NCI-H226 (cell line): Measurements from ENCODE around the gene MPPED1.

Experiments
- DNase-seq: peaks from one replicate; pipeline ENCODE4 v3.0.0-alpha.2; 2015

The MPPED1 gene

DNA sequence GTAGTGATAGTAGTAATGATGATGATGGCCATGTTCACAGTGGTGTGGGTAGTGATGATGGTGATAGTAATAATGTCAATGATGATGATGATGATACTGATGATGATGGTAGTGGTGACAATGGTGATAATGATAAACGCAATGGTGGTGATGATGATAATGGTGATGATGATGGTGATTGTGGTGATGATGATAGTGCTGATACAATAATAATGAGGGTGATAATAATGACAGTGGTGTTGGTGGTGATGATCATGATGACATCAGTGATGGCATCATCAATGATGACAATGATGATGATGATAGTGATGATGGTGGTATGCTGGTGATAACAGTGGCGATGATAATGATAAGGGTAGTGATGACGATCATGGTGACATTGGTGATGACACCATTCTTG is 92.3 kb downstream of the MPPED1 start:
- DNase-seq, result no peak

DNA sequence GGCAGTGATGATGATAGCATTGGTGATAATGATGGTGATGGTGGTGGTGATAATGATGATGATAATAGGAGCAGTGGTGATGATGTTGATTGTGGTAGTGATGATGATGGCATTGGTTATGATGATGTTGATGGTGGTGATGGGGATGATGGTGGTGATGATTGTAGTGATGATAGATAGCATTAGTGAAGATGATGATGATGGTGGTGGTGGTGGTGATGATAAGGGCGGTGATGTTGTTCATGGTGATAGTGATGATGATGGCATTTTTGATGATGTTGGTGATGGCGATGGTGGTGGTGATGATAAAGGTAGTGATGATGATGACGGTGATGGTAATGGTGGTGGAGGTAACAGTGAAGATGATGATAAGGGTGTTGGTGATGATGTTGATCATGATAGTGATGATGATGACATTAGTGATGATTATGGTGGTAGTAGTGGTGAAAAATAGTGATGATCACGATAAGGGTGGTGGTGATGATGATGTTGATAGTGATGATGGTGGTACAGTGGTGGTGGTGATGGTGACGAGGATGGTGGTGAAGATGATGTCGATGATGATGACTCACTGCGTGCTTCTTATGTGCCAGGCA is 93.0 kb downstream of the MPPED1 start:
- no peak for DNase-seq

DNA sequence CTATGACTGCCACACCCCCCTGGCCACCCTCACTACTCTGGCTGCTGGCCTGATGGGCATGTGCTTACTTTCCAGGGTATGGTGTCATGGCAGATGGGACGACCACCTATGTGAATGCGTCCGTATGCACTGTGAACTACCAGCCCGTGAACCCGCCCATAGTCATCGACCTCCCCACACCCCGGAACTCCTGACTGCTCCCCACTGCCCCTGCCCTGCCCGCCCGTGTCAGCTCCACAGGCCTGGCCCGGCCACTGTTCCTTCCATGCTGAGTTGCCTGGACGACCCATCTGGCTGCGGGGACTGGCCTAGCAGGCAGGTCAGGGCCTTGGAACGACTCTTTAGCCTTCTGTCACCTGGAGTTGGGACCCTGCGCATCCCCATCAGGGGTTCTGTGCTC is 93.6 kb downstream of the MPPED1 start:
- DNase-seq, result no peak

DNA sequence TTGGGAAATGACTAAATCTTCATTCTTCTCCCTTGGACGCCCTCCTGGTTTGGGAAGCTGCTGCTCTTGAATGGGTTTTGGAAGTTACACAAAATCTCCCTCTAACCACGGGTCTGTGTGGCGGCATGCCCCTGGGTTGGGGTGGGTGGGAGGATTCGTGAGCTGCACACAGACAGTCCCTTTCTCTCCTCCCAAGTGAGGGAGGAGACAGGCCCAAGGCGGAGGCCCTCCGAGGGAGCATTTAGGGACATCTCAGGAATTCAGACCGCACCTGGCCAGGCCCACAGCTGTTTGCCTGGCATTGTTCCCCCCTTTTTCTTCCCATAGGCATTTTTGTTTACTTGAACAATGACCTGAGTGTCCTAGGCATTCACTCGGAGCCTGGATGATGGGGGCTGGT is 94.1 kb downstream of the MPPED1 start:
- no peak for DNase-seq

DNA sequence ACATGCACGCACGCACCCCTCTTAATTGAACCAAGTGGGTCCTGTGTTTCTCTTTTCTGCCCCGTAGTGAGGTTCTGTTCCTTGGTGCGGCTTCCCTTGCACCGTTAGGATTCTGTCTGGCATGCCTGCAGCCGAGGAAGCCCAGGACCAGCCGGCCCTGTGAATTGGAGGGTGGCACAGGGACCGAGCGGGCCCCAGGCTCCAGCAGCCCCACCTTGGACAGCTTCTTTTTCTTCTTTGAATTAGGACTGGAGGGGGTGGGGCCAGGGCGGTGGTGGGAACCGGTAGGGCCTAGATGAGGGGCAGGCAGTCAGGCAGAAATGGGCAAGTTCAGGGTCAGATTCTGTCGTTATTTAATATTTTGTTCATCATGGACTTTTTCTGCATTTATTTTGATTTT is 94.7 kb downstream of the MPPED1 start:
- DNase-seq, result no peak

DNA sequence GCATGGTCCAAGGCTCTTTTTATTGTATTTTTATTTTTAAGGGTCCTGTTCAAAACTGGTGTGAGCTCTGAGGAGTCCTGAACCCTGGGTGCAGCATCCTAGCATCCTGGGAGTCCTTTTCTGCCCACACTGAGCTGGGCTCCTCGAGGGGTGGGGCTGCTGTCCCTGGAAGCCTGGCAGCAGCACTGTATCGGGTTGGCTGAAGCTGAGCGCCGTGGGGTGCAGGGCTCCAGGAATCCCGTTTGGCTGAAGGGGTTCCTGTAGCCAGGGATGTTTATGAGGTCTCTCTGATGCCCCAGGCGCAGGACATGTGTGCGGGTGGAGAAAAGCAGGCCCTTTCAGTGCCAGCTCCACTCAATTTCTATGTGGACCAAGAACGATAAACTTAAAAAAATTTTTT is 95.4 kb downstream of the MPPED1 start:
- no peak for DNase-seq

DNA sequence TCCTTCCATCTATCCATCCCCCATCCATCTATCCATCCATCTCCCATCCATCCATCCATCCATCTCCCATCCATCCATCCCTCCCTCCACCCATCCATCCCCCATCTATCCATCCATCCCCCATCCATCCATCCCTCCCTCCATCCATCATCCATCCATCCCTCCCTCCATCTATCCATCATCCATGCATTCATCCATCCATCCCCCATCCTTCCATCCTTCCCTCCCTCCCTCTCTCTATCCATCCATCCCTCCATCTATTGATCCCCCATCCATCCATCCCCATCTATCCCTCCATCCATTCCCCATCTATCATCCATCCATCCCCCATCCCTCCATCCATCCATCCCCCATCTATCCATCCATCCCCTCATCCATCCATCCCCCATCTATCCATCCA is 96.7 kb downstream of the MPPED1 start:
- DNase-seq, result no peak

DNA sequence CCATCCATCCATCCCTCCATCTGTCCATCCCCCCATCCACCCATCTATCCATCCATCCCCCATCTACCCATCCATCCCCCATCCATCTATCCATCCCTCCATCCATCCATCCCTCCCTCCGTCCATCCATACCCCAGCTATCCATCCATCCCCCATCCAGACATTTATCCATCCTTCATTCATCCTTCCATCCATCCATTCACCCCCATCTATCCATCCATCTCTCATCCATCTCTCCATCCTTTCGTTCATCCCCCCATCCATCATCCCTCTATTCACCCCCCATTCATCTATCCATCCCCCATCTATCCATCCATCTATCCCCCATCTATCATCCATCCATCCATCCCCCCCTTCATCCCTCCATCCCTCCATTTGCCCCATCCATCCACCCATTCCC is 97.5 kb downstream of the MPPED1 start:
- DNase-seq, result no peak

DNA sequence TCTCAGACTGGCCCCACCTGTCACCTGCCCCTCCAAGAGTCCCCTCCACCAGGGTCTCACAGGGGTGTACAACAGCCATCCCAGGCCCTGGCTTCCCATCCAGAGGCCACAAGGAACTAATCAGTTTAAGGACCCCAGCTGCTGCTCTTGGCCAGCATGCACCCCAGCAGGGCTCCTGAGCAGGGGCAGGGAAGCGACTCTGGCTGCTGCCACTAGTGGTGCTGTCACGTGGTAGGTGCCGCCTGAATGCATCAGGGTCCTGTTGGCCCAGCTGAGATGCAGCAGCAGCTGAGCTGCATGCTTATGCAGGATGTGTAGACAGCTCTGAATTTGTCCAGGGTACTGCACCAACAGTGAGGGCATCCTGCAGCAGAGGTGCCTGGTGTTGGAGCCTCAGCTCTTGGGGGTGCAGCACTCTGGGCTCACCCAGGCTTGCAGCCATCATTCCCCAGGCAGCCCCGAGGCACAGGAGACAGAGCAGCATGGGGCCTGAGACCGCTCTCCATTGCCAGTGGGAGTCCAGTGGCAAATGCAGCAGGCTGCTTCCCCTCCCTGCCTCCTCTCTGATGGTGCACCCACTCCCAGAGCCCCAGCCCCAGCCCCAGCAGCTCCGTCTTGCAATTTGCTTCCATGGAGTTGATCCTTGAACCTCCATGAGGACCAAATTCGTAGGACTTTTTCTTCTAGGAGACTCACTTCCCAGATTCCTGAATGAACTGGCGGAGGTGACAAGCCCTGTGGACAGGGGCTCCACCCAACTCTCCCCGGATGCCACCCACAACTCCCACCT is 98.7 kb downstream of the MPPED1 start:
- DNase-seq, result no peak

DNA sequence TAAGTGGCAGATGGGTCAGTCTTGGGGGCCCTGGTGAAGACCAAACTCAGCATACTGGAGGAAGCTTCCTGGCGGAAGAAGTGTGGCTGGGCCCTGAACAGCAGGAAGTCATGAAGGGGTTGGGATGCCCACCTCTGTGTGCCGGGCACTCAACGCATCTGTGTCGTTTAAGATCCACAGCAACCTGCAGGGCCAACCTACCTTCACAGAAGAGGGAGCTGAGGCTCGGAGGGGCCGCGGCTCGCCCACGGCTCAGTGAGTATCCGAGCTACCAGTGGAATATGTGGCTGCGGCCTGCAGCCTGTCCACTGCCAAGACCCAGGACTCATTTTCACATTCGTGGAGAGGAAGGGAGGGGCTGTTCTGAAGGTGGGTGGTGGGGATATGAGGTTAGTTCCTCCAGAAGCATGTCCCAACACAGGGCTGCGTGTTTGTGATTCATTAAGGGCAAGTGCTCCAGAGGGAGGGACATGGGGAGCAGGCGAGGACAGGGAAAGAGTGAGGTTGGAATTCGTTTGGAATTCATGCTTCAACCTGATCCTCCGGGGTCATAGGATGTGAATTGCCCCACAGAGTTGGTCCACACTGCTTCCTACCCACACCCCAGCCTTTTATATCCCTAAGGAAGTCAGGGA is 99.6 kb downstream of the MPPED1 start:
- no peak for DNase-seq

DNA sequence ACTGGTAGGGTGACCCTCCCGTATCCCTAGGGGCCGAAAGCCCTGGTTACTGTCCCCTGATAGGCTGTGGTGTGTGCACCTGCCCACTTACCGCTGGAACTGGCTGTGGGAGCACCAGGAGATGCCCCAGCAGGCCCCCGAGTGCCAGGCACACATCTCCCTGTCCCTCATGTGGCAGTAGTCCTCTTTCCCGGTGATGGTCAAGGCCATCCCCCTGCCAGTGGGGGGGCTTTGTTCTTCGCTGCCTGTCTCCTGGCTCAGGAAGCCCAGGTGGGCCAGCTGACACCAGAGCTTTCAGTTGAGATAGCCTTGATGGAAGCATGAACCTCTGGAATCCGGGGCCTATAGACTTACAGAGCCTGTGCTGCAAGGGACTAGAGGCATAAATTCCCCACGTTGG is 100.5 kb downstream of the MPPED1 start:
- DNase-seq, result no peak

DNA sequence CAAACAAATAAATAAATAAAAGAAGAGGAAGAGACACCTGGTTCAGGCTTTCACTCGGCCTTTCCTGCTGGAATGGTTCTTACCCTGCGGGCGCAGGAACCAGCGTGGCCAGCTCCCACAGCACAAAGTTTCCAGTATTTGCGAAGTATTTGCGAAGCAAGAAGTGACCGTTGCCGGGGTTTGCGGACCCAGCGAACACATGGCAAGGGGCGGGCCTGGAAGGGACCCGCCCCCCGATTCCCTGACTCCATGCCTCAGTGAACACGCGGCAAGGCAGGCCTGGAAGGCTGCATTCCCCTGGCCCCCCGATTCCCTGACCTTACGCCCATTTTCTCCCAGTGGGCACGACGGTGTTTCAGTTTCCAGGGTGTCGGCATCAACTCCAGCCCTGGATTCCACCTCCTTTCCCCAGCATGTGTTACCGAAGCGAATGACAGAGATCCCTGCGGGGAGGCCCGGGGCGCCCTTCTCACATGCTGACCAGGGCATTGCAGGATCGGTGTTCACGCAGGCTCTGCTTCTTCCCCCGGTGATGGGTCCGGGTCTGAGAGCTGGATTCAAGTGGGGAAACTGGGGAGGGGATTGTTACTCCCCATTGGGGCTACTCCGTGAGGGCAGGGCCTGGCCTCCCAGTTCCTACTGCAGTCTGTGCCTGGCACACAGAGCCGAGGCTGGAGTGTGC is 102.8 kb downstream of the MPPED1 start:
- no peak for DNase-seq

DNA sequence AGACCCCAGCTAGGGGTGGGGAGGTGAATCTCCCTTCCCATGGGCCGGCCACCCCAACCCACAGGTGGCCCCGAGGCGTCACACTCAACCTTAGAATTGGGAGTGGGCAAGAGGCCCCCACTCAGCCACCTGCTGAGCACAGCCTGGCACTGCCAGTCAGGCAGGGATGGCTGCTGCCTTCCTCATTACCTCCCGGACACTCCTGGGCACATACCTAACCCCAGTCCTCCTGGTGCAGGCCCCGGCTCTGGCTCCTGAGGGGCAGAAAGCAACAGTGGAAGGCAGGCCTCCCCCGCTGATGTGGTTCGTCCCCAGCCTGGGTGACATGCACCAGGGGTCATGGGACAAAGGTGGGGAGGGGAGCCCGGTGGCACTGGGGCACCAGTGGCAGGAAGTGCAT is 103.6 kb downstream of the MPPED1 start:
- no peak for DNase-seq

DNA sequence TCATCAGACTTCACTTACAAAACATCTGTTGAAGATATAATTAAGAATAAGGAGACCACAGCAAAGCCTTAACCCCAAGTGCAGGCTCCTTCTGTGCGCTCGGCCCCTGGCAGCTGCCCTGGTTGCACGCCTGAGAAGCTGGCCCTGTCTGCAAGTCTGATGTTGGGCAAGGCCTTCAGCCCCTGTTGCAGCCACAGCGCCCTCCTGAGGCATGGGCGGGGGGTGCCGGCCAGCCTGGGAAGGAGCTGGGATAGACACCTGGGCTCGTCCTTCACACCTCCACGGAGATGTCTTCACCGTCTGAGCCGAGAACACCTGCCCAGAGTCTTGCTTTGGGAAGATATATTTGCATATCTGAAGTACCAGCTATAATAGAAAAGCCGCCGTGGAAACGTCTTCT is 104.1 kb downstream of the MPPED1 start:
- no peak for DNase-seq

DNA sequence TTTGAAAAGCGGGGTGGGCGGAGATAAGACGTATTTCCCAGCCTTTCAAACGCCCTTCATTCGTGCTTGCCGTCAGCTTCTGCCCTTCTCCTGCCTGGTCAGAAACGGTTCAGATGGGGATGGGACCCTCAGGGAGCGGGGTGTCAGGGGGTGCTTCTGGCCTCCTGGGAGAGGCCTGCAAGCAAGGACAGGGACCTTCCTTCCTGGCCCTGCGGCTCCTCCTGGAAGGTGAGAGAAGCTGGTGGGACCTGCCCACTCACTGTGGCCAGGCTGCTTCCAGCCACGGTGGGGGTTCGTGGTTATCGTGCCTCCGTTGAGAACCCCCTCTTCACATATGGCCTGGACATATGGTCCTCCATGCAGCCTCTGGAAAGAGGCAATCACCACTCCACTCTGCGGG is 104.6 kb downstream of the MPPED1 start:
- no peak for DNase-seq

DNA sequence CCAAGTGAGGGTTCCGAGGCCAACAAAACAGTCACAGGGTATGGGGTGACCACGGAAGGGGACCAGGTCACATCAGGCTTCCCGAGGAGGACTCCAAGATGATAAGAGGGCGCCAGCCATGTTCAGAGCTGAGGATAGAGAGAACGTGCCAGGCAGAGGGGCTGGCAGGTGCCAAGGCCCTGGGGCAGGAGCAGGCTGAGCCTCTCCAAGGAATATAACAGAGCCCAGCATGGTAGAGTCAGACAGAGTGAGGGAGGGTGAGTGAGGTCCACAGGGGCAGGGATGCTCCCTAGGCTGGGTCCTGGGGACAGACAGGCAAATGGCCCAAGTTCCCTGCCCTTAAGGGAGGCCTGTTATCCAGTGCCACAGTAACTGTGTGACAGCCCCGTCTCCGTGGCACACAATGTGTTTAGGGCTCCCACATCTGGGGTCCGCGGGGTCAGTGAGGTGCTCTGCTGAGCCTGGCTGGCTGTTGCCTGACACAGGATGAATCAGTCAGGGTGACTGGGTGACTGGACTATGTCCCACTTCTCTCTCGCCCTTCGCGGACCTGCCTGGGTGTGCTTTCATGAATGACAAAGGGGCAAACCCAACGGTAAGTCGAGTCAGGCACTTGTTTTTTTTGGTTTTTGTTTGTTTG is 105.3 kb downstream of the MPPED1 start:
- DNase-seq, result no peak

DNA sequence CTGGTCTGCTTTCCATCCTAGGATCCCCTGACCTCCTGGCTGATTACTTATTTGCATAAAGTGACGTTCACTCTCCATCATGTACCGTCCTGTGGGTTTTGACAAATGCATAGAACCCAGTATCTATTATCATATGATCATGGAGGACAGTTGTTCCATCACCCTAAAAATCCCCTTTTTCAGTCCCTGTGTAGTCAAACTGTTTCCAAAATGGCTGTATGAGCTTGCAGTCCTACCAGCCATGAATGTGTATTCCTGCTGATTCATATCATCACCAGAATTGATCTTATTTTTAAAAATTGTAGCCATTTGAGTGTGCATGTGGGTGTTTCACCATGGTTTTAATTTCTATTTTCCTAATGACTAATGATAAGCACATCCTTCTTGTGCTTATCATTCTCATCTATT is 108.8 kb downstream of the MPPED1 start:
- no peak for DNase-seq

DNA sequence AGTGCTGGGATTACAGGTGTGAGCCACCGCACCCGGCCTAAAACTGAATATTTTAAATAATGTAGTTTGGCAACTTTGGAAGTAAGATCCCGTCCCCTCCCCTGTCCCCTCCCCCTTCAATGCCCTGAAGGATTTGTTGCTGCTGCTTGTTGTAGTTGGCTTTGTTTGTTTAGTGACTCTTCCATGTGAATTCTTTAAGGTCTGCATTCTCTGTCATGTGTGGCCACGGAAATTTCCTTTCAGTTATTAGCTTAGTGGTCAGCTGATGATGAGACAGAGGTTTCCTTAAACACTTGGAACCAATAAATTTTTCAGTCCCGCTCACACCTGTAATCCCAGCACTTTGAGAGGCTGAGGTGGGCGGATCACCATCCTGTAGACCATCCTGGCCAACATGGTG is 109.9 kb downstream of the MPPED1 start:
- DNase-seq, result no peak

DNA sequence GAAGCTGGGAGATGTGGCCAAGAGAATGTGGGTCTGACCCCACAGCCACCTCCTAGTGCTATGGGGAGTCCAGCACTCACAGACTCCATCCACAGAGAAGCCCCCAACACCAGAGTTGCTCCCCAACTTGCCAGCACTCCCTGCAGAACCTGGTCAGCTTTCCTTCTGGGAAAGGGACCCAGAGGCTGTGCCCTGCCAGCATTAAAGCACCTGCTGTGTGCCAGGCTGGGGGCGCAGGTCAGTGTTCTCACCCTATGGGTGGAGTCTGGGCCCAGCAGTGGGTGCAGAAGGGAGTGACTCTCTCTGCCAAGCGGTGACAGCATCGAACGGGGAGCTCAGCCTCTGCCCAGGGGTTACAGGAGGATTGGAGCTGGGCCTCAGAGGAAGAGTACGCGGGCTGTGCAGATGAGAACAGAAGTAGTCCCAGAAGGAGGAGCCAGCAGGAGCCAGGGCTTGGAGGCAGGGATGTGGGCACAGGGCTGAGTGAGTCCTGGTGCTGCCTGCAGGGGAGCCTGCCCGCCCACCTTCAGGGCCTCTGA is 114.4 kb downstream of the MPPED1 start:
- DNase-seq, result no peak

DNA sequence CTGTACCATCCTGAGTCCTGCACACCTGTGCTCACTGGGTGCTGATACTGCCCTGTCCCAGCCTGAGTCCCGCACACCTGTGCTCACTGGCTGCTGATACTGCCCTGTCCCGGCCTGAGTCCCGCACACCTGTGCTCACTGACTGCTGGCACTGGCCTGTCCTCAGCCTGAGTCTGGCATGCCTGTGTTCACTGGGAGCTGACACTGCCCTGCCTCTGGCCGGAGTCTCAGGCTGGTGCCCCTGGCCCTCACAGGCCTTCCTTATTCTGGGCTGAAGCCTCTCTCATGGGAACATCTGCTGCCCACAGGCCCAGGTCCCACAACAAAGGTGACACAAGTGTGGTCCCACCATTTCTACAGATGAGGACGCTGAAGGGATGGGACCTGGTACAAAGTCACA is 115.1 kb downstream of the MPPED1 start:
- no peak for DNase-seq

DNA sequence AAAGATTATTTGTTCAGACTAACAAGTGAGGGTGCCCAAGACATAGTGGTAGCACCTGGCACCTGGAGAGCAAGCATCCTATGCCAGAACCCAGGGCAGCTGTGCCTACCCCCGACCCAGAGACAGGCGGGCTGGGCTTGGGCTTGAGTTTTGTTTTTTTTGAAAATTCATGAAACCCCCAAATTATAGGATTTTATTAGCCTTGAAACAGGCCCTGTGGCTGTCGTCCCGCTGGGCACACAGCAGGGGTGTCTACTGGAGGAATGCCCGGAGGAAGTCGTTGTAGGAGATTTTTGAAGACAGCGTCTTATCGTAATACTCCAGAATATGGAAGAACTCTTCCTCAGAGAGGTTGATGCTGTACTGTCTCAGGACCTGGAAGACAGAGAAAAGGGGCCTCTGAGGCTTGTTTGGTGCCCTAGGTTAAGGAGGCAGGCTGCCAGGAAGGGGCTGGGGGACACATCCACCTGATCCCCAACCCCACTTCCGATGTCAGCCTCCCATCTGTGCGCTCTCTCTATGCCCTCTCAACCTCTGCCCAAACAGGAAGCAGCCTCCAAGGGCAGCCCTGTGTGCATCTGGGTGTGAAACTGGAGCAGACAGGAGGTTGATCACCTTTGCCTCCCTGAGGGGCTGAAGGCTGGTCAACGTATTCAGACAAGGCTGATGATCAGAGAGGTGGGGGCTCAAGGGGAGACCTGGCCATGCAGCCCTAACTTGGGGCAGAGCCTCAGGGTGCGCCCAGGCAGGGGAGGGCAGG is 117.0 kb downstream of the MPPED1 start:
- no peak for DNase-seq

DNA sequence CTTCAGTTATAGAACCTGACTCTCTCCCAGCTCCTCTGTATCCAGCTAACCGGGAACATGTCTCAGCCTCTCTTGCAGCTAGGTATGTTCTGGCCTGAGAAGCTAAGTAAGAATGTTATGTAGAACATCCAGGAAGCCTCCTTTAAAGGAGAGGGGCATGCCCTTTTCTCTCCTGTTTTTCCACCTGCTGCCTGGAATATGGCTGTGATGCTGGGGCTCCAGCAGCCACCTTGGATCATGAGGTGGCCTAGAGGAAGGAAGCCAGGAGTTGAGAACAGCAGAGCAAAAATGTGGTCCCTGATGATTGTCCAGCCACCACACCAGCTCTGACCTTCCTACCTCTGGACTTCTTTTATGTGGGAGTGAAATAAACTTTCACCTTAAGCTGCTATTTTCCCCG is 117.6 kb downstream of the MPPED1 start:
- no peak for DNase-seq
